HepG2 (cell line): Measurements from ENCODE around the gene ARHGEF39.

Source experiments
- DR1 ChIP-seq: sonication (generic); formaldehyde crosslinking; IDR thresholded peaks from 2 replicates; pipeline ENCODE4 v1.8.0; 2021; ENCODE audit warnings: mild to moderate bottlenecking, missing genetic modification reagents, inconsistent platforms
- EP300 ChIP-seq, 3 experiments: sonication (generic) in 1 of 3; formaldehyde crosslinking in 1 of 3; IDR thresholded peaks; 2 replicates each; pipeline versions ENCODE4 v1.5.1 to v1.6.1; 2011 to 2020; ENCODE audit warnings: low read depth in 2 of 3, low read length in 2 of 3, borderline replicate concordance in 1 of 3, improper control_type of control experiment in 1 of 3, mild to moderate bottlenecking in 1 of 3, missing genetic modification reagents in 1 of 3, moderate library complexity in 1 of 3
- GABPA ChIP-seq, 2 experiments: IDR thresholded peaks; 2 replicates each; pipeline ENCODE4 v1.6.1; 2011 to 2016; ENCODE audit warnings: low read depth in 2 of 2, low read length in 1 of 2, missing biosample characterization in 1 of 2, missing genetic modification characterization in 1 of 2
- POLR2A ChIP-seq, 2 experiments: IDR thresholded peaks; 2 replicates each; pipeline ENCODE4 v1.6.1; 2011; ENCODE audit warnings: low read depth in 2 of 2, low read length in 2 of 2, mild to moderate bottlenecking in 1 of 2, moderate library complexity in 1 of 2; ENCODE audit not compliant: insufficient read depth in 1 of 2
- SRSF9 ChIP-seq: fragments of 200-400 bp; formaldehyde crosslinking; IDR thresholded peaks from 2 replicates; pipeline ENCODE4 v1.6.1; 2018; ENCODE audit warnings: borderline replicate concordance, mild to moderate bottlenecking, low read depth, low read length; ENCODE audit not compliant: insufficient read depth, poor library complexity, severe bottlenecking
- ZFP36L1 ChIP-seq: sonication (generic); formaldehyde crosslinking; IDR thresholded peaks from 2 replicates; pipeline ENCODE4 v1.8.0; 2022; ENCODE audit warnings: mild to moderate bottlenecking, missing genetic modification reagents, moderate library complexity
- ZNF24 ChIP-seq: fragments of 450-650 bp; IDR thresholded peaks from 2 replicates; pipeline ENCODE4 v1.6.1; 2017; ENCODE audit warnings: antibody characterized with exemption, mild to moderate bottlenecking
- ZNF660 ChIP-seq: sonication (generic); formaldehyde crosslinking; IDR thresholded peaks from 2 replicates; pipeline ENCODE4 v1.5.1; 2020; ENCODE audit warnings: mild to moderate bottlenecking, low read depth, missing genetic modification reagents, borderline replicate concordance
- TF ChIP-seq, protein P1 (sequence below): sonication (generic); formaldehyde crosslinking; IDR thresholded peaks from 2 replicates; pipeline ENCODE4 v1.4.0; 2020; ENCODE audit warnings: missing genetic modification reagents
- TF ChIP-seq, protein P2 (sequence below), 2 experiments: sonication (generic) in 1 of 2; formaldehyde crosslinking in 1 of 2; IDR thresholded peaks; 2 replicates each; pipeline versions ENCODE4 v1.5.1 to v1.6.1; 2011 to 2020; ENCODE audit warnings: borderline replicate concordance in 1 of 2, low read depth in 1 of 2, low read length in 1 of 2, mild to moderate bottlenecking in 1 of 2, missing genetic modification reagents in 1 of 2, moderate library complexity in 1 of 2
- TF ChIP-seq, protein P3 (sequence below): sonication (generic); formaldehyde crosslinking; IDR thresholded peaks from 2 replicates; pipeline ENCODE4 v1.4.0; 2020; ENCODE audit warnings: missing genetic modification reagents, mild to moderate bottlenecking, borderline replicate concordance

DNA sequence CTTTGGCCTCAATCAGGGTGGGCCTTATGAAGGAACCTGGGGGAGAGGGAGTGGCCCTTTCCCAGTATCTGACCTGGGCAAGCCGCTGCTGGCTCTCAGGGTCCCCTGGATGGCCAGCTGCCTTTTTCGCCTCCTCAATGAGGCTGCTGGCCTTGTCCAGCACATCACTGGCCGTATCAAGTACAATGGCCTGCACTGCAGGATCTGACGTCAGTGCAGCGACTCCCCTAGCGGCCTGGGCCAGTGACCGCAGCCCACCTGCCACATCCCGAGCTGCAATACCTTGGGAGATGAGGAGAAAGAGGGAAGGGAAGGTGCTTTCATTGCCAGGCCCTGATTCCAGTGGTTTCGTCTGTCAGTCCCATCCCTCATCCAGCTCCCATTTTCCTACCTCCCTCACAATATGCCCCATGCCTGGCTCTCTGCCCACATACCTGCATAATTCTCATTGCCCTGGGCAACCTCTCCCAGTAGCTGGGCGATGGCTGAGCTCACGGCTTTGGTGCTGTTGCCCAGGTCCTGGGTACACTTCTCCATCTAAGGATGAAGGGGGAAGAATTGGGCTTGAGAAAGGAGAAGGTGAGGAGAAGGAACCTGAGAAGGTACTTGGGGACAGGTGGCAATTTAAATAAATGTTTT lies 47.9 kb upstream of the ARHGEF39 start:
- TF ChIP-seq, protein P1, sequence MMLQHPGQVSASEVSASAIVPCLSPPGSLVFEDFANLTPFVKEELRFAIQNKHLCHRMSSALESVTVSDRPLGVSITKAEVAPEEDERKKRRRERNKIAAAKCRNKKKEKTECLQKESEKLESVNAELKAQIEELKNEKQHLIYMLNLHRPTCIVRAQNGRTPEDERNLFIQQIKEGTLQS (CRISPR knock-in tag): no peak
- TF ChIP-seq ZNF24 (no peak), ZNF660 (CRISPR knock-in tag) (no peak), EP300 (IDR thresholded peaks at IDR 0.05; ENCODE audit: low read depth in 2 of 2, low read length in 2 of 2) (no peak), EP300 (CRISPR knock-in tag; IDR thresholded peaks at IDR 0.05; ENCODE audit: borderline replicate concordance) (no peak), GABPA (IDR thresholded peaks at IDR 0.05; ENCODE audit: low read depth, low read length) (no peak), GABPA (CRISPR knock-in tag; IDR thresholded peaks at IDR 0.05; ENCODE audit: low read depth) (no peak), DR1 (CRISPR knock-in tag) (no peak), POLR2A (IDR thresholded peaks at IDR 0.05; ENCODE audit: insufficient read depth in 1 of 2, low read depth in 2 of 2, low read length in 2 of 2) (no peak), ZFP36L1 (CRISPR knock-in tag) (no peak), SRSF9 (no peak)
- TF ChIP-seq, protein P2, sequence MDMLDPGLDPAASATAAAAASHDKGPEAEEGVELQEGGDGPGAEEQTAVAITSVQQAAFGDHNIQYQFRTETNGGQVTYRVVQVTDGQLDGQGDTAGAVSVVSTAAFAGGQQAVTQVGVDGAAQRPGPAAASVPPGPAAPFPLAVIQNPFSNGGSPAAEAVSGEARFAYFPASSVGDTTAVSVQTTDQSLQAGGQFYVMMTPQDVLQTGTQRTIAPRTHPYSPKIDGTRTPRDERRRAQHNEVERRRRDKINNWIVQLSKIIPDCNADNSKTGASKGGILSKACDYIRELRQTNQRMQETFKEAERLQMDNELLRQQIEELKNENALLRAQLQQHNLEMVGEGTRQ (IDR thresholded peaks at IDR 0.05; ENCODE audit: low read depth, low read length): no peak
- TF ChIP-seq, protein P2 (CRISPR knock-in tag; IDR thresholded peaks at IDR 0.05; ENCODE audit: borderline replicate concordance): no peak
- TF ChIP-seq, protein P3, sequence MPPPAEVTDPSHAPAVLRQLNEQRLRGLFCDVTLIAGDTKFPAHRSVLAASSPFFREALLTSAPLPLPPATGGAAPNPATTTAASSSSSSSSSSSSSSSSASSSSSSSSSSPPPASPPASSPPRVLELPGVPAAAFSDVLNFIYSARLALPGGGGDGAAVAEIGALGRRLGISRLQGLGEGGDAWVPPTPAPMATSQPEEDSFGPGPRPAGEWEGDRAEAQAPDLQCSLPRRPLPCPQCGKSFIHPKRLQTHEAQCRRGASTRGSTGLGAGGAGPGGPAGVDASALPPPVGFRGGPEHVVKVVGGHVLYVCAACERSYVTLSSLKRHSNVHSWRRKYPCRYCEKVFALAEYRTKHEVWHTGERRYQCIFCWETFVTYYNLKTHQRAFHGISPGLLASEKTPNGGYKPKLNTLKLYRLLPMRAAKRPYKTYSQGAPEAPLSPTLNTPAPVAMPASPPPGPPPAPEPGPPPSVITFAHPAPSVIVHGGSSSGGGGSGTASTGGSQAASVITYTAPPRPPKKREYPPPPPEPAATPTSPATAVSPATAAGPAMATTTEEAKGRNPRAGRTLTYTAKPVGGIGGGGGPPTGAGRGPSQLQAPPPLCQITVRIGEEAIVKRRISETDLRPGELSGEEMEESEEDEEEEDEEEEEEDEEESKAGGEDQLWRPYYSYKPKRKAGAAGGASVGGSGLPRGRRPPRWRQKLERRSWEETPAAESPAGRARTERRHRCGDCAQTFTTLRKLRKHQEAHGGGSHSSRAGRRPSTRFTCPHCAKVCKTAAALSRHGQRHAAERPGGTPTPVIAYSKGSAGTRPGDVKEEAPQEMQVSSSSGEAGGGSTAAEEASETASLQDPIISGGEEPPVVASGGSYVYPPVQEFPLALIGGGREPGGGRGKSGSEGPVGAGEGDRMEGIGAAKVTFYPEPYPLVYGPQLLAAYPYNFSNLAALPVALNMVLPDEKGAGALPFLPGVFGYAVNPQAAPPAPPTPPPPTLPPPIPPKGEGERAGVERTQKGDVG (CRISPR knock-in tag): no peak
